ENCODE measurements around the gene TCIRG1.

TCIRG1 gene

GRCh38 chr11:68003846-68004550 lies 34.8 kb upstream of the TCIRG1 start, which contains the start of gene UNC93B1:
Gene UNC93B1, minus strand, starts transcription at chr11:68004097. Its CDS starts 54 bp downstream, at chr11:68004043.
- H3K27ac ChIP-seq, result peak within 1 kb of the TSS; percentile 82

GRCh38 chr11:68004551-68005335 lies 34.1 kb upstream of the TCIRG1 start:
- no peak for TF ChIP-seq CTCF (conservative IDR thresholded peaks at IDR 0.05)
- peak overlapping the region; percentile 82 for H3K27ac ChIP-seq

More at GRCh38 chr11:68003846-68004550, 34.8 kb upstream of the TCIRG1 start, which contains the start of gene UNC93B1:
- no peak for TF ChIP-seq CTCF (conservative IDR thresholded peaks at IDR 0.05)

- TF ChIP-seq CTCF (conservative IDR thresholded peaks at IDR 0.05), result no peak
- no peak overlapping the region for H3K27ac ChIP-seq
These were observed 32.1 kb upstream of the TCIRG1 start for GRCh38 chr11:68006606-68007166.

GRCh38 chr11:68007498-68008380 lies 31.1 kb upstream of the TCIRG1 start:
- peak overlapping the region; percentile 35; the same call in 1 of the 2 replicates for H3K27ac ChIP-seq

GRCh38 chr11:68008381-68009337 lies 30.2 kb upstream of the TCIRG1 start:
- TF ChIP-seq CTCF (conservative IDR thresholded peaks at IDR 0.05), result no peak

More at GRCh38 chr11:68007498-68008380, 31.1 kb upstream of the TCIRG1 start:
- no peak for TF ChIP-seq CTCF (conservative IDR thresholded peaks at IDR 0.05)

GRCh38 chr11:68009391-68010089 lies 29.3 kb upstream of the TCIRG1 start:
- TF ChIP-seq CTCF (conservative IDR thresholded peaks at IDR 0.05), result peak; percentile 69
- H3K27ac ChIP-seq, result peak overlapping the region; percentile 50

More at GRCh38 chr11:68008381-68009337, 30.2 kb upstream of the TCIRG1 start:
- peak overlapping the region; percentile 35; the same call in 1 of the 2 replicates for H3K27ac ChIP-seq

All from VCaP (cell line).